GM12874 (cell line): ENCODE data around the gene HDGFL3.

Experiments
- CTCF ChIP-seq: IDR thresholded peaks from 2 replicates; pipeline ENCODE4 v1.5.1; 2011; ENCODE audit warnings: low read depth, mild to moderate bottlenecking, control low read depth, low read length, moderate library complexity; ENCODE audit not compliant: insufficient read depth

HDGFL3 gene

GRCh38 chr15:83113881-83114674, 93.5 kb downstream of the HDGFL3 start:
- TF ChIP-seq CTCF, result no peak

GRCh38 chr15:83112956-83113299, 94.7 kb downstream of the HDGFL3 start:
- no peak for TF ChIP-seq CTCF

GRCh38 chr15:83112233-83112955, 95.2 kb downstream of the HDGFL3 start:
- TF ChIP-seq CTCF, result no peak

- TF ChIP-seq CTCF, result no peak
Observed at GRCh38 chr15:83111149-83111548, 96.5 kb downstream of the HDGFL3 start.

- no peak for TF ChIP-seq CTCF
Observed at GRCh38 chr15:83110381-83110780, 97.2 kb downstream of the HDGFL3 start.

GRCh38 chr15:83109532-83109931, 98.1 kb downstream of the HDGFL3 start:
- TF ChIP-seq CTCF, result no peak

- no peak for TF ChIP-seq CTCF
Observed at GRCh38 chr15:83108266-83109219, 99.1 kb downstream of the HDGFL3 start.
